Superior temporal gyrus (tissue), 1 donor: ENCODE data around the gene PSMB4.
A peak's percentile ranks its signal among the peaks of the same experiment; 100 is the strongest.
"Not testable (repeated sequence)": the region's sequence is repeated elsewhere in the genome, so short reads cannot be mapped to it uniquely, and the experiment has no call there.

Experiments
- DNase-seq: peaks from one replicate; pipeline ENCODE4 v3.0.0-alpha.2; 2016; ENCODE audit errors: extremely low spot score

PSMB4 gene

DNA sequence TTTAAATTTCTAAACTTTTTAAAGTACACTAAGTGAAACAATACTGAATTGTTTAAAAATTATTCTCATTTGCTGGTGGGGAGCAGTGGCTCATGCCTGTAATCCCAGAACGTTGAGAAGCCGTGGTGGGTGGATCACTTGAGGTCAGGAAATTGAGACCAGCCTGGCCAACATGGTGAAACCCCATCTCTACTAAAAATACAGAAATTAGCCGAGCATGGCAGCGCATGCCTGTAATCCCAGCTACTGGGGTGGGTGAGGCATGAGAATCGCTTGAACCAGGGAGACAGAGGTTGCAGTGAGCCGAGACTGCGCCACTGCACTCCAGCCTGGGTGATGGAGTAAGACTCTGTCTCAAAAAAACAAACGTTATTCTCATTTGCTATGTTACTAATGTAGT, 38.0 kb downstream of the PSMB4 start:
- not testable (repeated sequence) for DNase-seq

- peak; percentile 87 for DNase-seq
These were observed 44.7 kb downstream of the PSMB4 start for GRCh38 chr1:151443846-151444782.

DNA sequence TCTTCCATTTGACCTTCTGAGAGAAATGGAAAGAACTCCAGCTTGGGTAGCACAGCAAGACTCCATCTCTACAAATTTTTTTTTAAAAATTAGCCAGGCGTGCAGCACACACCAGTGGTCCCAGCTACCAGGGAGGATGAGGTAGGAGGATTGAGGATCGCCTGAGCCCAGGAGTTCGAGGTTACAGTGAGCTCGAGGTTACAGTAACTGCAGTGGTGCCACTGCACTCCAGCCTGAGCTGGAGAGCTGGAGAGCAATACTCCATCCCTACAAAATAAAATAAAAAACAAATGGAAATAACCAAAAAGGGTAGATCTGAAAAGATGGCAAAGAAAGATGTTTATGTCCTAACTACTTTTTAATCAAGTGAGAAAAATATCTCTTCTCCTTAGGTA, 45.4 kb downstream of the PSMB4 start:
- no peak for DNase-seq

DNA sequence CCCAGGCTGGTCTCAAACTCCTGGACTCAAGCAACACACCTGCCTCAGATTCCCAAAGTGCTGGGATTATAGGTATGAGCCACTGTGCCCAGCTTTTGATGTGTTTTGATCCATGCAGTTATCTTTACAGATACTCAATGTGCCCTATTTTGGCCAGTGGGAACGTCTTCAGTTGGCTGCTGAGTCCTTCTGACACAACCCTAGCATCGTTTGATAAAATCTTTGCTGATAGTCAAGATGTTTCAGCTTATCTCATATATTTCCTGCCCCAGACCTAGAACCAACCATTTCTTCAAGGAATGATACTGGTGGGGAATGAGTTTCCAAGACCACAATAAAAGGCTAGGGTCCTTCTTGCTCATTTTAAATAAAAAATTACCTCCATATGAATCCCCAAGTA, 48.3 kb downstream of the PSMB4 start:
- no peak for DNase-seq
